Astrocyte (in vitro differentiated cells and primary cell): ENCODE results near the gene PICALM. TPM values are rescaled to one million over a fixed set of nuclear protein-coding genes. Genes with fewer than 3 reads are reported as not detected.

Experiments
- DNase-seq: peaks from one replicate; pipeline ENCODE4 v3.0.0-alpha.2; 2010; ENCODE audit warnings: low read depth
- FAIRE-seq: peaks from 2 replicates; lab custom pipeline; 2011; peaks lifted over from hg19 to GRCh38; lab: Jason Lieb, UNC
- H2AFZ ChIP-seq: 2 replicates; pipeline ENCODE4 v1.6.0; 2012; ENCODE audit warnings: low read depth, low read length, inconsistent platforms
- H3K27ac ChIP-seq: 2 replicates; pipeline ENCODE4 v1.5.1; 2011; ENCODE audit warnings: low read depth, low read length, inconsistent platforms
- H3K27me3 ChIP-seq: 2 replicates; pipeline ENCODE4 v1.6.0; 2011; ENCODE audit warnings: low read length, inconsistent platforms; ENCODE audit not compliant: insufficient read depth
- H3K36me3 ChIP-seq: 2 replicates; pipeline ENCODE4 v1.5.1; 2011; ENCODE audit warnings: low read length, inconsistent platforms; ENCODE audit not compliant: insufficient read depth
- H3K4me1 ChIP-seq: 2 replicates; pipeline ENCODE4 v1.5.1; 2011; ENCODE audit warnings: low read length, inconsistent platforms; ENCODE audit not compliant: insufficient read depth
- H3K4me2 ChIP-seq: 2 replicates; pipeline ENCODE4 v1.6.0; 2012; ENCODE audit warnings: low read length, inconsistent platforms
- H3K4me3 ChIP-seq: 2 replicates; pipeline ENCODE4 v1.5.1; 2011; ENCODE audit warnings: low read depth, mild to moderate bottlenecking, low read length, inconsistent platforms; ENCODE audit not compliant: insufficient read depth
- H3K79me2 ChIP-seq: 2 replicates; pipeline ENCODE4 v1.6.0; 2012; ENCODE audit warnings: mild to moderate bottlenecking, low read length, inconsistent platforms; ENCODE audit not compliant: insufficient read depth
- H3K9ac ChIP-seq: 2 replicates; pipeline ENCODE4 v1.6.0; 2012; ENCODE audit warnings: mild to moderate bottlenecking, low read length, inconsistent platforms
- H3K9me3 ChIP-seq: 2 replicates; pipeline ENCODE4 v1.5.1; 2012; ENCODE audit warnings: low read depth, mild to moderate bottlenecking, low read length, inconsistent platforms; ENCODE audit not compliant: insufficient read depth
- H4K20me1 ChIP-seq: 2 replicates; pipeline ENCODE4 v1.6.0; 2012; ENCODE audit warnings: low read length, inconsistent platforms; ENCODE audit not compliant: insufficient read depth
- H3K27ac Mint-ChIP-seq: one replicate; pipeline ENCODE4 v1.8.0; 2021; ENCODE audit warnings: mild to moderate bottlenecking, mixed read lengths; ENCODE audit not compliant: unreplicated experiment
- H3K27me3 Mint-ChIP-seq: one replicate; pipeline ENCODE4 v1.8.0; 2021; ENCODE audit warnings: low read depth, mixed read lengths; ENCODE audit not compliant: unreplicated experiment
- H3K36me3 Mint-ChIP-seq: one replicate; pipeline ENCODE4 v1.8.0; 2021; ENCODE audit warnings: low read depth, mixed read lengths; ENCODE audit not compliant: unreplicated experiment
- H3K4me1 Mint-ChIP-seq: one replicate; pipeline ENCODE4 v1.8.0; 2021; ENCODE audit warnings: low read depth, mixed read lengths; ENCODE audit not compliant: unreplicated experiment
- H3K4me3 Mint-ChIP-seq: one replicate; pipeline ENCODE4 v1.8.0; 2021; ENCODE audit warnings: mild to moderate bottlenecking, moderate library complexity, mixed read lengths; ENCODE audit not compliant: unreplicated experiment
- H3K9me3 Mint-ChIP-seq: one replicate; pipeline ENCODE4 v1.8.0; 2021; ENCODE audit warnings: mild to moderate bottlenecking, mixed read lengths; ENCODE audit not compliant: unreplicated experiment
- CTCF ChIP-seq: IDR thresholded peaks from 2 replicates; pipeline ENCODE4 v1.5.1; 2011; ENCODE audit warnings: low read depth, mild to moderate bottlenecking, inconsistent platforms, low read length, moderate library complexity; ENCODE audit not compliant: insufficient read depth
- EZH2 ChIP-seq: IDR thresholded peaks from 2 replicates; pipeline ENCODE4 v1.6.1; 2012; ENCODE audit warnings: mild to moderate bottlenecking, low read length, inconsistent platforms; ENCODE audit not compliant: insufficient read depth
- total RNA-seq: library from RNA; stranded (reverse); gene quantifications from 2 replicates; pipeline ENCODE4 v1.2.1, GENCODE V29; 2021

PICALM gene
- total RNA-seq, 1 donor from 2014 or later: 260 TPM

GRCh38 chr11:86050196-86050709 is 18.6 kb downstream of the PICALM start:
- FAIRE-seq: no peak
- H3K4me1 ChIP-seq: peaks cover 10% of the 10 kb centered on the region
- Mint-ChIP-seq H3K27me3 (no peaks in the 10 kb centered on the region), H3K36me3 (no peaks in the 10 kb centered on the region), H3K4me1 (peaks cover 21% of the 10 kb centered on the region), H3K27ac (no peak overlapping the region), H3K4me3 (no peak overlapping the region), H3K9me3 (no peaks in the 10 kb centered on the region)
- H3K27ac ChIP-seq: no peak overlapping the region
- H3K79me2 ChIP-seq: peaks cover 100% of the 10 kb centered on the region
- no peaks in the 10 kb centered on the region for H3K27me3 ChIP-seq
- H3K4me3 ChIP-seq: no peak overlapping the region
- H3K4me2 ChIP-seq: no peak overlapping the region
- no peak overlapping the region for H2AFZ ChIP-seq
- no peak overlapping the region for H3K9ac ChIP-seq
- H3K9me3 ChIP-seq: no peaks in the 10 kb centered on the region
- H4K20me1 ChIP-seq: peaks cover 100% of the 10 kb centered on the region
- no peaks in the 10 kb centered on the region for H3K36me3 ChIP-seq
- no peak for TF ChIP-seq EZH2
- TF ChIP-seq CTCF: no peak
- DNase-seq: no peak

GRCh38 chr11:86047275-86047991 is 21.5 kb downstream of the PICALM start:
- Histone ChIP-seq H3K27me3 (no peaks in the 10 kb centered on the region), H3K4me3 (no peak overlapping the region), H3K9me3 (no peaks in the 10 kb centered on the region), H3K27ac (no peak overlapping the region), H4K20me1 (peaks cover 100% of the 10 kb centered on the region), H3K4me1 (peaks cover 10% of the 10 kb centered on the region), H2AFZ (no peak overlapping the region), H3K9ac (no peak overlapping the region), H3K4me2 (no peak overlapping the region), H3K36me3 (no peaks in the 10 kb centered on the region), H3K79me2 (peaks cover 100% of the 10 kb centered on the region)
- Mint-ChIP-seq H3K36me3 (no peaks in the 10 kb centered on the region), H3K27ac (no peak overlapping the region), H3K9me3 (no peaks in the 10 kb centered on the region), H3K4me1 (peaks cover 24% of the 10 kb centered on the region), H3K4me3 (no peak overlapping the region), H3K27me3 (no peaks in the 10 kb centered on the region)
- FAIRE-seq: peak; percentile 17
- TF ChIP-seq EZH2: no peak
- no peak for TF ChIP-seq CTCF
- DNase-seq: peak; percentile 57

- Mint-ChIP-seq H3K4me1 (peaks cover 33% of the 10 kb centered on the region), H3K9me3 (no peaks in the 10 kb centered on the region), H3K4me3 (no peak overlapping the region), H3K27ac (no peak overlapping the region), H3K27me3 (no peaks in the 10 kb centered on the region), H3K36me3 (no peaks in the 10 kb centered on the region)
- Histone ChIP-seq H3K4me2 (peak overlapping the region; percentile 25), H3K9me3 (no peaks in the 10 kb centered on the region), H3K79me2 (peaks cover 100% of the 10 kb centered on the region), H3K36me3 (no peaks in the 10 kb centered on the region), H4K20me1 (peaks cover 95% of the 10 kb centered on the region), H3K4me1 (peaks cover 10% of the 10 kb centered on the region), H3K9ac (no peak overlapping the region), H3K27ac (no peak overlapping the region), H2AFZ (no peak overlapping the region), H3K4me3 (no peak overlapping the region), H3K27me3 (no peaks in the 10 kb centered on the region)
- TF ChIP-seq CTCF: no peak
- TF ChIP-seq EZH2: no peak
- DNase-seq: peak; percentile 26
- FAIRE-seq: peak; percentile 80
These were observed 22.8 kb downstream of the PICALM start for GRCh38 chr11:86046116-86046515.
